GM19023 (cell line): ENCODE measurements around the gene PCTP.

ENCODE experiments used
- ATAC-seq: cut with Tn5 transposase; IDR thresholded peaks from one replicate; pipeline ENCODE4 v1.9.1; 2021; ENCODE audit warnings: mild to moderate bottlenecking, moderate library complexity; ENCODE audit not compliant: unreplicated experiment

Gene PCTP

GRCh38 chr17:55785181-55785580, 34.3 kb downstream of the PCTP start:
- no peak for ATAC-seq

GRCh38 chr17:55793272-55793671, 42.4 kb downstream of the PCTP start:
- no peak for ATAC-seq

DNA sequence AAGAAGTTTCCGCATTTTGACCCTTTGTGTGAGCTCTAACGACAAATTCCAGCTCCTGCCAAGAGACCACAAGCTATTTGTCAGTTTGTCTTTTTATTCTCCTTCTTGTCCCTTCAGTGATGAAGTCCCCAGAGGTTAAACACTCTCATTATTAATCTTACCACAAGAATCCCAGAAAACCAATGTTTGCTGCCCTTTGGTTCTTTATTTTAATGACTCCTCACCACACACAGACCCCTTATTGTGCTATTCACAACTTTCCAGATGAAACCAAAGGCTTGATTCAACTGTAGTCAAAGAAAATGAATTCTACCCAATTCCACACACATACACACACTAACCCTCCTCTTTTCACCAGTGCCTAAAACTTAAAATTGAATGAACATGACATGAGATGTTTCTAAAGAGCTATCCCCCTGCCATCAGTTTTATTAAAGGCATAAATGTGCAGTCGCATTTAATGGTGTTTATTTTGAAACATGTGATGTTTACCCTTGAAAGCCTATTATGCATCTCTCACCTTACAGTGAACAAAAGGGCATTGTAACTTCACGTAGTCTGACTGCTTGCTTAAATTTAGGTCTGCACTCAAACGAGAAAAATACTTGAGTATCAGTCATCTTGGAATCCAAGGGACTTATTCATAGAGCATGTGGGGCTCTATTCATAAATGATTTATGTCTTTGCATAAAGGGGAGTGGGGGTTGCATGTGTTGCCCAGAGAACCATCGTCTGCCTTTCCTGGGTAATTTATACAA, 44.1 kb downstream of the PCTP start:
- ATAC-seq, result no peak

DNA sequence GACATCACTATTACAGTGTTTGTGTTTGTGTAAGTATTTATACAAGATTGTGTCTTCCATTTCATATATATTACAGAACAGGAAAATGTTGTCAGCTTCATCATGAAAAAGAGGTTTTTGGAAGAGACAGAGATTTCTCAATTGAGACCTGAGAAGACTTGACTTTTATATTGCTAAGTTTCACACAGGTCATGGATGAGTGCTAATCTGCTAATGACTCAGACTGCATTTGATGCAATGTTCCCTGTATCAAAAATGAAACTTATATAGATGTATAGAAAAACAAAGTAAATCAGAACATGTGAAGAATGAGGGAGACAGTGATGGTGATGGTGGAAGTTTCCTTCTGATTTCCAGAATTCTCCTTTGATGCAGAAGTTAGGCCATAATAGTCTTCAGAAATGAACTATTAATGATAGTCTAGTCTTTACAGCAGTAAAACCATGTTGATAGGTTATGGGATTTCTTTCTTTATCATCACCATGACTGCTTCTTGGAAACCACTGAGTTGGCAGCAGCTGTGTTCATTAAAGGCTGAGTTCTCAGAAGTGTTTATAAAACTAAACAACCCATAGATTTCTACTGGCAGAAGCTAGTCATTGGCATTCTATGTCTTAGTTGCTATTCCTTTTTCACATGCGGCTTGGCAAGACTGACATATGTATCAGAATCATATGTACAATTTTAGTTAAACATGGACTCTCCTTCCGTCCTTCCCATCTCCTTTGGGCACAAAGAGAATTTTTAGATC, 56.1 kb downstream of the PCTP start:
- no peak for ATAC-seq

GRCh38 chr17:55811536-55811935, 60.7 kb downstream of the PCTP start:
- no peak for ATAC-seq

DNA sequence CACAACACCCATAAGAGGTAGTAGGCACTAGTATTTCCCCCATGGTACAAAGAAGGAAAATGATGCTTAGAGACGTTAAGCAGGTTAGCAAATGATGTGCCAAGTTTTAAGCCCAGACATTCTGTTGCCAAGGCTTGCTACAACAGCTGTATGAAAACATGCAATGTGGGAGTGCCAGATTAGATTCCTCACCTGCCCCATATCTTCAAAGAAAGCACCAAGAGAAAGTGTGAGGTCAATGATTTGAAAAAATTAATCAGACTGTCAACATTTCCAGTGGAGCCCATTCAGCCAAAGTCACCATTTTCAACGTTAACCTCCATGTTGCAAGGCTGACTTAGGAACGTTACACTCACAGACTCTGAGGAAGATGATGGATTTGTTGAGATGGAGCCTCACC, 61.5 kb downstream of the PCTP start:
- ATAC-seq, result no peak

GRCh38 chr17:55813944-55814343, 63.1 kb downstream of the PCTP start:
- ATAC-seq, result no peak

- ATAC-seq, result no peak
Measured at GRCh38 chr17:55814377-55814776, 63.5 kb downstream of the PCTP start.

- ATAC-seq, result no peak
Measured at GRCh38 chr17:55816532-55817396, 65.9 kb downstream of the PCTP start.

- ATAC-seq, result no peak
Measured at GRCh38 chr17:55817397-55817709, 66.5 kb downstream of the PCTP start.

DNA sequence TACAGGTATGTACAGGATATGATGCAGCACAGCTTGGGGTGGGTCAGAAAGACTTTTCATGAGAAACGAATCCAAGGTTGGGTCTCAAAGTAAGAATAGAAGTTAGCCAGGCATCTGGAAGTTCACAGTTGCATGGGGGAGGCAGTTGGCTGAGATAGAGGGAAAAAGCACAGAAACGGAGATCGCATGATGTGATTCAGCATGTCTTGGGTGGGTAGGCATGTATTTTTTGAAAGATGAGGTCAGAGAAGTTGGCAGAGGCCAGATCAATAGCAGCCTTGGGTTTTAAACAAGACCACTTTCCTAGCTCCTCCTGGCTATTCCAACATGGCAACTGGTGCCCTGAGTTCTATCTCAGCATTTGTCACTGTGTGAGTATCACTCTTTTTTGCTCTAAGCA, 67.2 kb downstream of the PCTP start:
- ATAC-seq, result no peak

- ATAC-seq, result no peak
Measured at GRCh38 chr17:55818451-55819375, 67.9 kb downstream of the PCTP start.

GRCh38 chr17:55820675-55821074, 69.8 kb downstream of the PCTP start:
- no peak for ATAC-seq

- ATAC-seq, result no peak
Measured at GRCh38 chr17:55822028-55822427, 71.2 kb downstream of the PCTP start.

DNA sequence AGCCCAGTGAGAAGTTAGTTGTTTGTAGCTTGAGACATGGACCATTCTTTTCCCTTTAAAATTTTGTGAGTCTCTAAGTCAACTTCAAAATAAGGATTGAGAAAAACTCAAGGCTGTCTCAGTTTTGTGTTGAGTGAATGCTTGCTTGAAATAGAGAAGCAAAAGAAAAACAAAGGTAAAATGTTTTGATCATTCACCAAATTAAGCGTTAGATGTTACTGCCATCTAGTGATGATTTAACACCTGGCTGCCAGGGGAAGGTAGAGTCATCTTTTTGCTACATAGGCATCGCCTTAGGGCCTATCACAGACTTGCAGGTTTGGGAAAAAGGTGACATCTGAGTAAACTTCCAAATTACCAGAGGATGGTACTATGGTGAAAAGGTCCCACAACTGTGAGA, 74.4 kb downstream of the PCTP start:
- no peak for ATAC-seq
